Esophagus muscularis mucosa (tissue), 4 donors: Measurements from ENCODE around the gene NFATC1. TPM values are rescaled to one million over a fixed set of nuclear protein-coding genes. Genes with fewer than 3 reads are reported as not detected.

Experiments
- DNase-seq: peaks from one replicate; pipeline ENCODE4 v3.0.0-alpha.2; 2017; ENCODE audit errors: extremely low spot score
- H3K27ac ChIP-seq, 4 donors: fragments of 200-600 bp; sonication (generic); replicated peaks in 1 of 4; 1 replicate in 3 of 4; 2 replicates in 1 of 4; pipeline ENCODE4 v1.5.1; 2016 to 2019; ENCODE audit warnings: mild to moderate bottlenecking in 1 of 4
- H3K27me3 ChIP-seq, 4 donors: fragments of 200-600 bp; sonication (generic); one replicate each; pipeline versions ENCODE4 v1.5.1 to v1.6.0; 2016 to 2019
- H3K36me3 ChIP-seq, 4 donors: fragments of 200-600 bp; sonication (generic); one replicate each; pipeline ENCODE4 v1.5.1; 2016 to 2019
- H3K4me1 ChIP-seq, 4 donors: fragments of 200-600 bp; sonication (generic); one replicate each; pipeline ENCODE4 v1.5.1; 2016 to 2019
- H3K4me3 ChIP-seq, 4 donors: fragments of 200-600 bp; sonication (generic); 1 replicate in 2 of 4; 2 replicates in 2 of 4; pipeline ENCODE4 v1.5.1; 2016 to 2019; ENCODE audit warnings: mild to moderate bottlenecking in 4 of 4, moderate library complexity in 1 of 4
- H3K9me3 ChIP-seq, 4 donors: fragments of 200-600 bp; sonication (generic); 1 replicate in 3 of 4; 2 replicates in 1 of 4; pipeline ENCODE4 v1.5.1; 2016 to 2019
- CTCF ChIP-seq, 3 experiments: fragments of 200-600 bp in 2 of 3; fragments of 450-650 bp in 1 of 3; sonication (generic) in 2 of 3; IDR thresholded peaks; one replicate each; pipeline ENCODE4 v1.5.1; 2017 to 2019; ENCODE audit warnings: antibody characterized with exemption in 3 of 3, mild to moderate bottlenecking in 2 of 3, moderate library complexity in 1 of 3
- EP300 ChIP-seq: sonication (generic); formaldehyde crosslinking; IDR thresholded peaks from one replicate; pipeline ENCODE4 v1.6.1; 2017; ENCODE audit warnings: antibody characterized with exemption
- POLR2A ChIP-seq: fragments of 450-650 bp; IDR thresholded peaks from one replicate; pipeline ENCODE4 v1.6.1; 2017; ENCODE audit warnings: antibody characterized with exemption, moderate library complexity, mild to moderate bottlenecking, low read depth
- POLR2AphosphoS5 ChIP-seq, 2 donors: sonication (generic); formaldehyde crosslinking; IDR thresholded peaks; one replicate each; pipeline ENCODE4 v1.6.1; 2017; ENCODE audit warnings: antibody characterized with exemption in 2 of 2
- WGBS: methylation state at CpG from one replicate; pipeline ENCODE4 v1.1.5; 2018; 5-methylcytosine and 5-hydroxymethylcytosine counted together
- intact Hi-C: fragments of 100-400 bp; cut with DNase I; formaldehyde crosslinking; loops from one replicate; pipeline ENCODE4 v1.15.1; 2023
- total RNA-seq, 4 donors: library from RNA; depleted of rRNA; stranded (reverse); fragments of >200 nt; gene quantifications; one replicate each; pipeline versions ENCODE4 v1.1.0 to v1.2.1, GENCODE V29; 2016

Gene NFATC1
- total RNA-seq, 4 donors from 2014 or later, result 15.0 to 22.0 (median 17.8) TPM

GRCh38 chr18:79518028-79518682 lies 122.4 kb downstream of the NFATC1 start:
- peaks cover 0 to 8% (median 3%) of the 10 kb centered on the region in 4 donors for H3K4me1 ChIP-seq
- H3K4me3 ChIP-seq, result no peak overlapping the region
- no peaks in the 10 kb centered on the region for H3K27me3 ChIP-seq
- peaks cover 2 to 8% (median 5%) of the 10 kb centered on the region in 4 donors for H3K36me3 ChIP-seq
- no peak overlapping the region for H3K27ac ChIP-seq
- no peaks in the 10 kb centered on the region for H3K9me3 ChIP-seq
- intact Hi-C loops, result no loop called here
- TF ChIP-seq EP300, result no peak
- no peak for TF ChIP-seq POLR2AphosphoS5 (IDR thresholded peaks at IDR 0.05)
- no peak for TF ChIP-seq POLR2A
- no peak for TF ChIP-seq CTCF (IDR thresholded peaks at IDR 0.05)
- no peak for DNase-seq
- 98% methylated on average over 22 of the region's 22 CpGs for WGBS

- TF ChIP-seq EP300 (no peak), POLR2A (no peak), POLR2AphosphoS5 (IDR thresholded peaks at IDR 0.05) (no peak), CTCF (IDR thresholded peaks at IDR 0.05) (no peak)
- WGBS, result 94% methylated on average over 13 of the region's 14 CpGs
- intact Hi-C loops, result no loop called here
- Histone ChIP-seq H3K4me1 (peaks cover 0 to 8% (median 3%) of the 10 kb centered on the region in 4 donors), H3K27ac (no peak overlapping the region), H3K9me3 (no peaks in the 10 kb centered on the region), H3K27me3 (no peaks in the 10 kb centered on the region), H3K36me3 (peaks cover 0 to 2% (median under 1%) of the 10 kb centered on the region in 4 donors), H3K4me3 (no peak overlapping the region)
- DNase-seq, result no peak
Observed at GRCh38 chr18:79518683-79519128, 123.0 kb downstream of the NFATC1 start.

GRCh38 chr18:79519751-79520477 lies 124.2 kb downstream of the NFATC1 start:
- Histone ChIP-seq H3K36me3 (peaks cover 0 to 3% (median 0%) of the 10 kb centered on the region in 4 donors), H3K4me1 (peaks cover 0 to 8% (median 3%) of the 10 kb centered on the region in 4 donors), H3K9me3 (no peaks in the 10 kb centered on the region), H3K27me3 (no peaks in the 10 kb centered on the region), H3K4me3 (no peak overlapping the region), H3K27ac (no peak overlapping the region)
- no peak for DNase-seq
- no peak for TF ChIP-seq EP300
- no peak for TF ChIP-seq CTCF (IDR thresholded peaks at IDR 0.05)
- no peak for TF ChIP-seq POLR2AphosphoS5 (IDR thresholded peaks at IDR 0.05)
- no peak for TF ChIP-seq POLR2A
- intact Hi-C loops, result no loop called here
- WGBS, result 68% methylated on average over 19 of the region's 37 CpGs

- TF ChIP-seq POLR2A (no peak), POLR2AphosphoS5 (IDR thresholded peaks at IDR 0.05) (no peak), CTCF (IDR thresholded peaks at IDR 0.05) (no peak), EP300 (no peak)
- Histone ChIP-seq H3K27me3 (no peaks in the 10 kb centered on the region), H3K9me3 (no peaks in the 10 kb centered on the region), H3K4me3 (no peak overlapping the region), H3K36me3 (peaks cover 0 to 3% (median 0%) of the 10 kb centered on the region in 4 donors), H3K27ac (no peak overlapping the region), H3K4me1 (peaks cover 2 to 12% (median 6%) of the 10 kb centered on the region in 4 donors)
- intact Hi-C loops, result no loop called here
- DNase-seq, result no peak
- WGBS, result 54% methylated on average over 4 of the region's 9 CpGs
Observed at GRCh38 chr18:79520478-79521390, 125.0 kb downstream of the NFATC1 start.
